ENCODE measurements around the gene BMP7. TPM values are rescaled to one million over a fixed set of nuclear protein-coding genes. Genes with fewer than 3 reads are reported as not detected.

Gene BMP7
- total RNA-seq, 1 donor from 2014 or later = not detected

DNA sequence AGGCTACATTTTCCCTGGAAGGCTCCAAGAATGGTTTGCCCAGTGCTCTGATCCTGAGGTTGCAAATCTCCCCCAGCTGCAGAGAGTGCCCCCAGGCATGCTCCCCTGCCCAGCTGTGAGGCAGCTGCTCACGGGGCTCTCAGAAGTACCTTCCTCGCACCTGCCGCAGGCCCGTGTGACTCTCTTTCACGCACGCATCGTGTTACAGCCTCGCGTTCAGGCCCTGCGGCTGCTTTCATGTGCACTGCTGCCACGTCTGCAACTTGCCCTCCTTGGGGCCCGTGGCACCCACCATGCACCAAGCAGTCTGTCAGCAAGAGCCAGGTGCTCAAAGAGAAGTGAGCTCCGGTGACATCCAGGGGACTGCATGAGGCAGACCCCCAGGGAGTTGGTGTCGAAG lies 34.6 kb upstream of the BMP7 start:
- TF ChIP-seq CTCF (IDR thresholded peaks at IDR 0.05; ENCODE audit: insufficient read depth, low read length, severe bottlenecking) = no peak
- no peak overlapping the region for H3K4me3 ChIP-seq (ENCODE audit: low read depth, low read length)
- H3K27me3 ChIP-seq (ENCODE audit: control insufficient read depth, insufficient read depth, low read length) = no peaks in the 10 kb centered on the region
- no peak for DNase-seq (ENCODE audit: low read depth)
- FAIRE-seq = no peak
- no peaks in the 10 kb centered on the region for H3K36me3 ChIP-seq (ENCODE audit: control insufficient read depth, insufficient read depth, low read length)

- DNase-seq (ENCODE audit: low read depth) (no peak), FAIRE-seq (no peak)
- H3K27me3 ChIP-seq (ENCODE audit: control insufficient read depth, insufficient read depth, low read length) = no peaks in the 10 kb centered on the region
- no peaks in the 10 kb centered on the region for H3K36me3 ChIP-seq (ENCODE audit: control insufficient read depth, insufficient read depth, low read length)
- H3K4me3 ChIP-seq (ENCODE audit: low read depth, low read length) = no peak overlapping the region
- no peak for TF ChIP-seq CTCF (IDR thresholded peaks at IDR 0.05; ENCODE audit: insufficient read depth, low read length, severe bottlenecking)
Measured at GRCh38 chr20:57298457-57298856, 32.0 kb upstream of the BMP7 start.

DNA sequence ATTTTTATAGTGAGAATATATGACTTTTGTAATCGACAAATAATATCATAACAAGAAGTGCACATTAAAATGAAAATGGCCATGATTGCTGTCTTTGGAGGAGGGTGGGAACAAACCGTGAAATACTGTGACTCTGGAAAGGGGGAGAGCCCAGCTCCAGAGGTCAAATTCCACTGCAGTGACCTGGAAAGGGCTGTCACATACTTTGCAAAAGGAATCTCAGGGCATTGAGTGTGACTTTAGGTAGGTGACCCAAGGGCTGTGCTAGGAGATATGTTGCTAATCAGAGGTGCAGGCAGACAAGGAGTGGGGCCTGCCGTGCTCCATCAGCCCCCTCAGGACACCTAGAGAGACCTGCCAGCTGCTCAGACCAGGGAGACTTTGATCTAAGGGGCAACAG lies 28.1 kb upstream of the BMP7 start:
- no peak for DNase-seq (ENCODE audit: low read depth)
- TF ChIP-seq CTCF (IDR thresholded peaks at IDR 0.05; ENCODE audit: insufficient read depth, low read length, severe bottlenecking) = no peak
- H3K36me3 ChIP-seq (ENCODE audit: control insufficient read depth, insufficient read depth, low read length) = no peaks in the 10 kb centered on the region
- H3K4me3 ChIP-seq (ENCODE audit: low read depth, low read length) = no peak overlapping the region
- peaks cover 6% of the 10 kb centered on the region for H3K27me3 ChIP-seq (ENCODE audit: control insufficient read depth, insufficient read depth, low read length)
- no peak for FAIRE-seq

GRCh38 chr20:57293995-57294394 lies 27.6 kb upstream of the BMP7 start:
- no peak overlapping the region for H3K4me3 ChIP-seq (ENCODE audit: low read depth, low read length)
- FAIRE-seq (no peak), DNase-seq (ENCODE audit: low read depth) (no peak)
- no peak for TF ChIP-seq CTCF (IDR thresholded peaks at IDR 0.05; ENCODE audit: insufficient read depth, low read length, severe bottlenecking)
- H3K36me3 ChIP-seq (ENCODE audit: control insufficient read depth, insufficient read depth, low read length) = no peaks in the 10 kb centered on the region
- peaks cover 6% of the 10 kb centered on the region for H3K27me3 ChIP-seq (ENCODE audit: control insufficient read depth, insufficient read depth, low read length)

DNA sequence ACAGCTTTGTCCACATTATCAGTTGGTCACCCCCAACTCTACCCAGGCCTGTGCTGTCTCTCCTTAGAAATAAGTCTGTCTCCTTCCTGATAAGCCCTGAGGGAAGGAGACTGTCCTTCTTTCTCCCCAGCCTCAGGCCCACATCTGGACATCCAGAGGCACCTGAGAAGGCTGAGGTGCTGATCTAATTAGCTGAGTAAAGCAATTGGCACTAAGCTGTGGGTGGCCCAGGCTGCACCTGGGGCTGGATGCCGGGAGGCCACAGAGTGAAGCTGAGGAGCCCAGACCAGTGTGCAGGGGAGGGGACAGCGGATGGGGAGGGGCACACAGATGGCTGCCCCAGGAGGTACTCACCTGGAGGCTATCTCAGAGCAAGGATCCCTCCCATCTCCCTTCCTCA lies 26.2 kb upstream of the BMP7 start:
- H3K36me3 ChIP-seq (ENCODE audit: control insufficient read depth, insufficient read depth, low read length) = no peaks in the 10 kb centered on the region
- no peak for FAIRE-seq
- H3K4me3 ChIP-seq (ENCODE audit: low read depth, low read length) = no peak overlapping the region
- TF ChIP-seq CTCF (IDR thresholded peaks at IDR 0.05; ENCODE audit: insufficient read depth, low read length, severe bottlenecking) = no peak
- H3K27me3 ChIP-seq (ENCODE audit: control insufficient read depth, insufficient read depth, low read length) = peaks cover 9% of the 10 kb centered on the region
- DNase-seq (ENCODE audit: low read depth) = no peak

- DNase-seq (ENCODE audit: low read depth) (no peak), FAIRE-seq (no peak)
- no peak for TF ChIP-seq CTCF (IDR thresholded peaks at IDR 0.05; ENCODE audit: insufficient read depth, low read length, severe bottlenecking)
- Histone ChIP-seq H3K27me3 (ENCODE audit: control insufficient read depth, insufficient read depth, low read length) (peaks cover 12% of the 10 kb centered on the region), H3K4me3 (ENCODE audit: low read depth, low read length) (no peak overlapping the region), H3K36me3 (ENCODE audit: control insufficient read depth, insufficient read depth, low read length) (no peaks in the 10 kb centered on the region)
Measured at GRCh38 chr20:57291694-57292093, 25.3 kb upstream of the BMP7 start.

All from bronchial epithelial cell (primary cell).